ENCODE measurements around the gene KLHL17.

DNA sequence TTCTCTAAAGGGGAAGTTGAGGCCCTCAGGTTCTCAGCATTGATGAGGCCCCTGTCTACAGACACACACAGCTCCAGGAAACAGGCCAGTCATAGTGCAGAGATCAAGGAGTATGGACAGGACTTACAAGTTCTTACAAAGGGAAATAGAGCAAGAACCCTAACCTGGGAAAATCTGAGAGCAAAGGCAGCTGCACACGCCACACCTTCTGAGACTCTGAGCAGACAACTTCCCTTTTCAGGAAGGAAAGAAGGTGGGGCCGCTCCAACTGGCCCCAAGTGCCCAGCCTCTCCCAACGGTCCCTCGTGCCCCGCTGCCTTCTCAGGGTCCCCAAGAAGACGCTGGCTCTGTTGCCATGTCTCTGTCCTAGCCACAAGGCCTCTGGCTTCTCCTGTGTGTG, 4.9 kb upstream of the KLHL17 start:
- TF ChIP-seq POLR2AphosphoS5 (IDR thresholded peaks at IDR 0.05; ENCODE audit: borderline replicate concordance, low read depth, low read length), result no peak
- TF ChIP-seq EZH2 (IDR thresholded peaks at IDR 0.05), result no peak
